Measurements from ENCODE around the gene NMU.

DNA sequence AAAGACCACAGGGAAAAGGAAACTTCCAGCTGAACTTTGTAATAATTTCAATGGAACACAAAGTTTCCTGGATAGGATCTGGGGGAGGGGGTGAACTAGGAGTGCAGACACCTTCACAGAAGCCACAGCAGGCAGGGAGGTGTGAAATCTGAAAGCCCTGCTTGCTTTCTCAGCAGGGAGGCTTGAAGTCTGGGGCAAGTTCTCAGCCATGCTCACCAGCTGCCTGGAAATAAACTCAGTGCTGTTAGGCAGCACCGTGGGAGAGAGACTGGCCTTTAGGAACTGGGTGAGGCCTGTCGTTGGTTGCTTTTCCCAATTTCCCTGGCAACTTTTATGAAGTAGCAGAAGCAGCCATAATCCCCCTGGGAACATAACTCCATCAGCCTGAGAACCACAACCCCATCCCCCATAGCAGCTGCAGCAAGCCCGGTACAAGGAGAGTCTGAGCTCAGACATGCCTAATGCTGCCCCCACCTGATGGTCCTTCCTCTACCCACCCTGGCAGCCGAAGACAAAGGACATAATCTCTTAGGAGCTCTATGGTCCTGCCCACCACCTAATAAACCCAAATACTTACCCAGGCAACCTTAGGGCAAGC is 39.2 kb upstream of the NMU start:
- TF ChIP-seq POLR2A (IDR thresholded peaks at IDR 0.05) = no peak
- TF ChIP-seq, protein P1, sequence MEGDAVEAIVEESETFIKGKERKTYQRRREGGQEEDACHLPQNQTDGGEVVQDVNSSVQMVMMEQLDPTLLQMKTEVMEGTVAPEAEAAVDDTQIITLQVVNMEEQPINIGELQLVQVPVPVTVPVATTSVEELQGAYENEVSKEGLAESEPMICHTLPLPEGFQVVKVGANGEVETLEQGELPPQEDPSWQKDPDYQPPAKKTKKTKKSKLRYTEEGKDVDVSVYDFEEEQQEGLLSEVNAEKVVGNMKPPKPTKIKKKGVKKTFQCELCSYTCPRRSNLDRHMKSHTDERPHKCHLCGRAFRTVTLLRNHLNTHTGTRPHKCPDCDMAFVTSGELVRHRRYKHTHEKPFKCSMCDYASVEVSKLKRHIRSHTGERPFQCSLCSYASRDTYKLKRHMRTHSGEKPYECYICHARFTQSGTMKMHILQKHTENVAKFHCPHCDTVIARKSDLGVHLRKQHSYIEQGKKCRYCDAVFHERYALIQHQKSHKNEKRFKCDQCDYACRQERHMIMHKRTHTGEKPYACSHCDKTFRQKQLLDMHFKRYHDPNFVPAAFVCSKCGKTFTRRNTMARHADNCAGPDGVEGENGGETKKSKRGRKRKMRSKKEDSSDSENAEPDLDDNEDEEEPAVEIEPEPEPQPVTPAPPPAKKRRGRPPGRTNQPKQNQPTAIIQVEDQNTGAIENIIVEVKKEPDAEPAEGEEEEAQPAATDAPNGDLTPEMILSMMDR (IDR thresholded peaks at IDR 0.05) = no peak
